Stimulated activated CD4-positive, alpha-beta T cell treated with anti-CD3 and anti-CD28 coated beads, Interleukin-4, amount 100 ng/mL, for 4 hours (primary cell): ENCODE measurements around the gene PLEKHO2.
A peak's percentile ranks its signal among the peaks of the same experiment; 100 is the strongest.

Experiments
- DNase-seq, 2 experiments: peaks; one replicate each; pipeline ENCODE4 v3.0.0-alpha.2; 2020

Gene PLEKHO2

DNA sequence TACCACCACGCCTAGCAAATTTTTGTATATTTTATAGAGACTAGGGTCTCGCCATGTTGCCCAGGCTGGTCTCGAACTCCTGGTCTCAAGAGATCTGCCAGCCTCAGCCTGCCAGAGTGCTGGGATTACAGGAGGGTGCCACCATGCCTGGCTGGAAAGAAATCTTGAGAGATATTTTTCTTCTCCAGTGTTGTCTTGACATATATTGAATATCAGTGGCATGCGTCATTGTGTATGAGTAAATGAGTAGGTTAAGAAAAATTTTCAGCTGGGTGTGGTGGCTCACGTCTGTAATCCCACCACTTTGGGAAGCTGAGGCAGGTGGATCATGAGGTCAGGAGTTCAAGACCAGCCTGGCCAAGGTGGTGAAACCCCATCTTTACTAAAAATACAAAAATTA is 12.7 kb upstream of the PLEKHO2 start:
- DNase-seq, result no peak

GRCh38 chr15:64833690-64834089 is 8.0 kb upstream of the PLEKHO2 start:
- DNase-seq, result no peak

- DNase-seq, result no peak
Measured at GRCh38 chr15:64836023-64836536, 5.6 kb upstream of the PLEKHO2 start.

GRCh38 chr15:64837502-64837901 is 4.2 kb upstream of the PLEKHO2 start:
- DNase-seq, result peak in 1 of 2 experiments; percentile 43

DNA sequence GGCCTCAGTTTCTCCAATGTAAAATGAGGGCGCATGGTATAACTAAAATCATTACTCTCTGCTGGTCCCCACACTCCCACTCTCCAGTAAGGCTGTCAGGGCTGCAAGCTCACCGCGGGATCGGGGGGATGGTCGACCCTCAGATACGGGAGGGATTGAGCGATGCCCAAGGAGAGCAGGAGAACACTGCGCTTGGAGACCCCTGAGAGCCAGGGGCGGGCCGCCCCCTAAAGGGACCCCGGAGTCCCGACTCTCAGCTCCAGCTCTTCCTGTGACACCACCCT is 713 bp upstream of the PLEKHO2 start:
- DNase-seq, result no peak

DNA sequence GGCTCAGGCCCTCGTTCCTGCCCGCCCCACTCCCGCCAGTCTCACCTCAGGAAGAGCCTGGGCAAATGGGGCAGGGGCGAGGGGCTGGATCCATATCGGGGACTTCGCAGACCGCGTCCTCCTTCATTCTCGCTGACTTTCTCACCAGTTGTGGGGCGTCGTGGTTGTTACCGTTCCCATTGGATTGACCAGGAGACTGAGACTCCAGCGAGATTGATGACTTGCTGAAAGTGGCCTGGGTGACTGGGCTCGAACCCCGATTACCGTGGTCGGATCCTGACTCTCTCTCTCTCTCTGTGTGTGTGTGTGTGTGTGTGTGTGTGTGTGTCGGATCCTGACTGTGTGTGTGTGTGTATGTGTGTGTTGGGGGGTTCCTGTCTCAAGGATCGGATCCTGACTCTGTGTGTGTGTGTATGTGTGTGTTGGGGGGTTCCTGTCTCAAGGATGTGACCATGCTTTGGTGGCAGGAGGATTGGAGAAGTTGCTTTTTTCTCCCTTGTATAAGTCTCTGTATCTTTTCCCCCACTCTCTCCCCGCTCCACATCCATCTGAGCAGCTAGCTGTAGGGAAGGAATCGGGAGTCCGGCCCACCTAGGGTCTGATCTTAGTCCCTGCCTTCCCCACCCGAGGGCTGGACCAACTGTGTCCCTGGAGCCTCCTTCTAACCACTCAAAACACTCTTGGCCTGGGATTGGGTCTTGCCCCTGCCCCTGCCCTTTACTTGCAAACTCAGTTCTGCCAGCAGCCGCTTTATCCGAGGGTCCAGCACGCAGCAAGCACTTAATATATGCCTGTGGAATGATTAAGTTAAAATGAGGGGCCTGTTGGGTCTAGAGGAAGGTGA is 603 bp downstream of the PLEKHO2 start:
- no peak for DNase-seq

DNA sequence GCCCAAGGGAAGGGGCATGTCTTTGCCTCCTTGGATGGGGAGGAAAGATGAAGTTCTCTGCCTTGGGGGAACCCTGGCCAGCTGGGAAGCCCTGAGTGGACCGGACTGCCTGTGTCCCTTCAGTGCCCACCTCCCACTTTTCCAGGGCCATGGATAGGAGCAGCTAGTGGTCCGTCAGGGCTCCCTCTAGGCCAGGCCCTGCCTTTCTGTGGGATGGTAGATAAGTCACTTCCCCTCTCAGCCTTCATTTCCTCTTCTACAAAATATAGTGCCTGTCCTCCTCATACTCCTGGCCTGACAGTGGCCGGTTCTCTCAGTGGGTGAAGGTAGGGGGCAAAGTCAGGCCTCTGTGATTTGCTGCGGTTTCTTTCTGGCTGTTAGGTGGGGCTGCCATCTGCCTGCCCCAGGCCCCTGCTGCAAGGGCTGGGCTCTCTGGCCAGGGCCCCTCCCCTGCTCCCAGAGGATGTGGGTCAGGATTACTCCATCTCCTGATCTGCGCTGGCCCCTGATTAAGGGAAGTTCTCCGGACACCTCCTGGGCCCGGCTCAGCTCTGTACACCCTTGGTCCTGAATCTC is 1.4 kb downstream of the PLEKHO2 start:
- DNase-seq, result no peak

DNA sequence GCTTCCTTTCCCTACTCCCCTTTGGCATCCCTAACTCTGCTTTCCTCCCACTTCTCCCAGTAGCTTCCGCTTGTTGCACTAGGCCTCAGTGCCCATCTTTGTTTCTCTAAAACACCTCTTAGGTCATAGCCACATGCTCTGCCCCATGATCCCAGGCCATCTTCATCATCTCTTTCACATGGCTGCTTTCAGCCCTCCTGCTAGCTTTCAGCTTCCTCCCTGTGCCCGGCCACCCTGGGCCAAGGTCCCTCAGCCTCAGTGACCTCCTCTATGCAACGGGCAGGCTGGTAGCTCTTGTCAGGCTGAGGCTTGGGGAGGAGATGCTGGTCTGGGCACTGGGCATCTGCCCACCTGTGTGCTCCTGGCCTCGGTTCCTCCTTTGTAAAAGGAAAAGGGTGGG is 2.3 kb downstream of the PLEKHO2 start:
- DNase-seq, result no peak

- peak in 1 of 2 experiments; percentile 6 for DNase-seq
Measured at GRCh38 chr15:64844576-64845145, 2.9 kb downstream of the PLEKHO2 start.

GRCh38 chr15:64845183-64845611 is 3.5 kb downstream of the PLEKHO2 start:
- DNase-seq, result no peak

- DNase-seq, result no peak
Measured at GRCh38 chr15:64845831-64846595, 4.3 kb downstream of the PLEKHO2 start.

DNA sequence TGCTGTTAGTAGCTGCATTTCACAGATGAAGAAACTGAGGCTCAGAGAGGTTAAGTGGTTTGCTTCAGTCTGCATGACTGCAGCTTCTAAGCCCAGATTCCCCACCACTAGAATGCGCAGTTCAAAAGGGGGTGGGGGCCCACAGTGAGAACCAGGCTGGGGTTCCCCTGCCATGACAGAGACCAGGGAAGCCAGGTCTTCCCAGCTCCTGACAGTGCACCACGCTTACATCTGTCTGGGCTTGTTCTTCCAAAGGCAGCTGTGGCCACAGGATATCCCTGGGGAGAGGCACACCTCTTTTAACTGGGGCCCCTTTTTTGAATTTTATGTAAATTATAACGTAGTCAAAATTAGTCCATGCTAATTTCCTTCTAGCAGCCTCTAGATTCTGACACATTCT is 5.3 kb downstream of the PLEKHO2 start:
- no peak for DNase-seq

DNA sequence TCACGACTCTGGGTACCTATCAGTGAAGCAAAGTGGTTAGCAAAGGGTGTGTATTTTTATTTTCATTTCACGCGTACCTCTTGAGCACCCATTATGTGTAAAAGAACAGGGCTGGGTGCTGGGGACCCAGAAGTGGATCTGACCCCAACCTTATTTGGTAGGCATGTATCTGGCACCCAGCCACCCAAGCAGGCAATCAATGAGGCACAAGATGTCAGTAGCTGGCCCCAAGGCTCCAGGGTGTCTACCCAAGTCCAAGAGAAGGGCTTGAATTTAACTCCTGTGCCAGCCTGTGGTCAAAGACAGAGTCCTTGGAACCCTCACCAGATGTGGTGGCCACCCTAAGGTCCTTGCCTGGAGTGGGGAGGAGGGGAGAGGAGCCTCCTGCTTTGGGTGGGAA is 5.7 kb downstream of the PLEKHO2 start:
- DNase-seq, result no peak

DNA sequence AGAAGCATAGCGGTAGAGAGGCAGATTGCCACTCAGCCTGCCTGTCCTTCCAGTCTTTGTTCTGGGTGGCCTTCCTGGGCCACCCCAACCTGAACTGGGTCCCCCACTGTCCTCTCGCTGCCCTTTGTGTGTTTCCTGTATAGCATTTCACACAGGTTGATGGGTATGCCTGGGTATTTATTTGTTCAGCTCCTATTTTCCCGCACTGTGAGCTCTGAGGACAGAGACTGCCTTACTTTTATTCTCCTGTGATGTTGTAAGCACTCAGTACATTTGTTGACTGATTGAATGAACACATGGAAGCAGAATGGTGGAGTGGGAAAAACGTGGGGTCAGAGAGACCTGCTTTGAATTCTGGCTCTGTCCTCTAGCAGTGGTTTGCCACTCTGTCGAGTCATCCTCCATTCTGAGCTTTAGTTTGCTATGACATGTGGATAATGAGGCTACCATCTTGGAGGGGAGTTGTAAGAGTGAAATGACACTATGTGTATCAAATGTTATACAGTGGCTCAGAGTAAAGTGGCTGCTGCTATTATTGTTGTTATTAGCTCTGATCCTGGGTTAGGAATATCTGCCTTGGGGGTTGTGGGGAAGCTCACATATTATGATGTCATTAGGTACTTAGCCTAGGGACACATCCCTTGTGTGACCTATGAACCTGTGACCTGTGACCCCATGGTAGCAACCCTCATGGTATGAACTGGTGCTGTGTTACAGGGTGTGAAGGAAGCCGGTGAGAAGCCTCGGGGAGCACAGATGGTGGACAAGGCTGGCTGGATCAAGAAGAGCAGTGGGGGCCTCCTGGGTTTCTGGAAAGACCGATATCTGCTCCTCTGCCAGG is 6.4 kb downstream of the PLEKHO2 start:
- no peak for DNase-seq

- DNase-seq, result no peak
Measured at GRCh38 chr15:64850778-64851502, 9.2 kb downstream of the PLEKHO2 start.

DNA sequence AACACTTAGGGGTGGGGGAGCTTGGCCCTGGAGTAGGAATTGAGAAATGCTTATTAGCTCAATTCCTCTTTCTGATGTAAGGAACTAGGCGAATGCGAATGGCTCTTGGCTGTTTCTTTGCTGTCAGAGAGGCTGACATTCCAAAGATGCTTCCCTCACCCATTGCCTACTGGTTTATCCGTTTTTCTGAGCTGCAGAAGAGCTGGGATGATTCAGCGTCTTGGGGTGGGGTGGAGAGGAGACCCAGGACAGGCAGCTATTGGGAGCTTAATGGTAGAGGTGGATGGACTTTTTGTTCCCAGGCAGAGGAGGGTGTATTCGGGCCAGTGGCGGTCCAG is 9.8 kb downstream of the PLEKHO2 start:
- DNase-seq, result no peak

GRCh38 chr15:64854041-64854440 is 12.3 kb downstream of the PLEKHO2 start:
- DNase-seq, result no peak

DNA sequence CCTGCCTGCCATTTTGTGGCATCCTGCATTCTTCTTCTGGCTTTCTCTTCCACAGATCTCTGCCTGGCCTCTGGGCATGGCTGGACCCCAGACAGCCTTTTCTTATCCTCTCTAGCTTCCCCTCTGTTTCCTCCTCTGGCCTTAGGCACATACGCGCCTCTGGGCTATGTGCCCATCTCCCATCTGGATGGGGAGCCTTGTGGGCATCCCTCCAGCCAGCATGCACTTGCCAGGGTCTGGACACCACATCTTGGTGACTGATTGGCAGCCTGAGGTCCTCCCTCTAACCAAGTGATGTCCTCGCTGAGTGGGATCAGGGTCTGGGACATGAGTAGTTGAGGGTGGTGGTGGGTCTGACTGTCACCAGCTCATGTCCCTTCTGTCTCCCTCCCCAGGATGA is 12.8 kb downstream of the PLEKHO2 start:
- no peak for DNase-seq

- no peak for DNase-seq
Measured at GRCh38 chr15:64855205-64855975, 13.7 kb downstream of the PLEKHO2 start.

DNA sequence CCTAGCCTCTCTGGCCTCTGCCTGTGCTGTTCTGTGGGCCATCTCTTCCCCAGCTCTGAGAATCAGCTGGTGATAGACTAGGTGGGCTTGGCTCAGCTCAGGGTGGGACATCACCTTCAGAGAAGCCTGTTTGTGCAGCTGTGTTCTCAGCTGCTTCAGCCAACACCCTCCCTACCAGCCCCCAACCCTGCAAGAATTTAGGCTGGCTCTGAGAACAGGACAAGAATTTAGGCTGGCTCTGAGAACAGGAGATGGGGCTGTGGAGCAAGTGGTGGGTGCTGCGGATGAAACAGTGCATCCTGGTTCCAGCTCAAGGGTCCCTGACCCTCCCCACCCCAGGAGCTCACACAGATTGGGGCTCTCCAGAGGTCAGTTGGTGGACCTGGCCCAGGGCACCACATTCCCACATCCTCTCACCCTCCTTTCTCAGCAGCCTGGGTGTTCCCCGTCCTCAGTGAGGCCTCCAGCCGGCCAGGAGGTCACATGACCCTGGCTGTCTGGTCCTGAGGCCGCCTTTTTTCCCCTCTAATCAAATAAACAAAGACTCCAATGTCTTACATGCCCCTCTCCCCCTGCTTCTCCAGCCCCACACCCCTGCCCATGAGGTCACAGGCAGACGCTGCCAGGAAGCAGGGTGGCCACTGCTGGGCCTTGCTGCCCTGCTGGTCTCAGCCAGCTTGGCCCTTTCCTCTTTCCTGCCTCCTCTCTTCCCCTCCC is 14.9 kb downstream of the PLEKHO2 start:
- DNase-seq, result no peak
